Body of pancreas (tissue), 4 donors: ENCODE data around the gene ZNF385D. TPM values are rescaled to one million over a fixed set of nuclear protein-coding genes. Genes with fewer than 3 reads are reported as not detected.

Source experiments
- ATAC-seq: fragments of 150-250 bp; one replicate; pipeline ENCODE4 v1.9.1; 2016
- DNase-seq, 4 donors: peaks; one replicate each; pipeline ENCODE4 v3.0.0-alpha.2; 2019
- H3K27ac ChIP-seq, 4 donors: fragments of 200-600 bp; sonication (generic); 1 replicate in 3 of 4; 2 replicates in 1 of 4; pipeline versions ENCODE4 v1.5.1 to v1.6.1; 2016 to 2019; ENCODE audit warnings: mild to moderate bottlenecking in 1 of 4, mixed read lengths in 1 of 4, moderate library complexity in 1 of 4
- H3K27me3 ChIP-seq, 2 donors: fragments of 200-600 bp; sonication (generic); one replicate each; pipeline ENCODE4 v1.6.0; 2016; ENCODE audit warnings: mild to moderate bottlenecking in 1 of 2
- H3K36me3 ChIP-seq, 2 donors: fragments of 200-600 bp; sonication (generic); replicated peaks in 1 of 2; 2 replicates each; pipeline ENCODE4 v1.5.1; 2016; ENCODE audit warnings: low read depth in 2 of 2; ENCODE audit not compliant: insufficient read depth in 1 of 2
- H3K4me1 ChIP-seq: fragments of 200-600 bp; sonication (generic); one replicate; pipeline ENCODE4 v1.6.0; 2016
- H3K4me3 ChIP-seq, 2 donors: fragments of 200-600 bp; sonication (generic); 1 replicate in 1 of 2; 2 replicates in 1 of 2; pipeline ENCODE4 v1.5.1; 2016 to 2019
- H3K9me3 ChIP-seq, 3 donors: fragments of 200-600 bp; sonication (generic); 1 replicate in 2 of 3; 2 replicates in 1 of 3; pipeline ENCODE4 v1.5.1; 2016
- POLR2A ChIP-seq, 3 donors: fragments of 450-650 bp; IDR thresholded peaks; one replicate each; pipeline ENCODE4 v1.6.1; 2016; ENCODE audit warnings: antibody characterized with exemption in 3 of 3, mild to moderate bottlenecking in 2 of 3
- WGBS, 2 donors: methylation state at CpG; one replicate each; pipeline ENCODE4 v1.1.5; 2017; 5-methylcytosine and 5-hydroxymethylcytosine counted together
- intact Hi-C: fragments of 100-400 bp; cut with DNase I; formaldehyde crosslinking; loops from one replicate; pipeline ENCODE4 v1.15.1; 2023
- total RNA-seq, 2 donors: library from RNA; depleted of rRNA; stranded (reverse); fragments of >200 nt; gene quantifications; one replicate each; pipeline ENCODE4 v1.1.0, GENCODE V29; 2016
- TF ChIP-seq, protein P1 (sequence below), 7 experiments: fragments of 450-650 bp in 4 of 7; fragments of 200-600 bp in 3 of 7; sonication (generic) in 3 of 7; IDR thresholded peaks; one replicate each; pipeline ENCODE4 v1.5.1; 2016 to 2019; ENCODE audit warnings: antibody characterized with exemption in 7 of 7

The ZNF385D gene
- total RNA-seq, 2 donors from 2014 or later = 3.9 to 5.9 TPM

DNA sequence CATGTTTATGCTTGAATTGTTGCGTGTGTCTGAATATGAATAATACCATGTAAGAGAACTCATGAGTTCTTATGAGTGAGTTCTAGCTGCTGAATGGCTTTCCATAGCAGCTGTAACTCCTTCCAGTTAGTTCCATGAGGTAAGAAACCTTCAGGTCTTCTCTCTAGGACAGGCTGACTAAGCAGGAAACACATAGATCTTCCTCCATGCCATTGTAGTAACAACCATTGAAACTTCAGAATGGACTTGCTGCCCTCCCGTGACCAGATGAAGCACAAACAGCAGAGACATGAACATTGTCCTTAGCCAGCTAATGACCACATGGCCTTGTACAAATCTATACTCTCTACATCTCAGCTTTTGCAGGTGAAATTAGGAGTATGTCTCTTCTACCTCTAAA is 200.0 kb downstream of the ZNF385D start:
- no peak for ATAC-seq
- intact Hi-C loops = no loop called here
- no peak overlapping the region for H3K27ac ChIP-seq
- H3K27me3 ChIP-seq = no peaks in the 10 kb centered on the region
- DNase-seq = no peak
- no peaks in the 10 kb centered on the region for H3K36me3 ChIP-seq
- 83 to 88% methylated on average over 2 of the region's 2 CpGs for WGBS, 2 donors
- H3K4me1 ChIP-seq = no peaks in the 10 kb centered on the region
- H3K4me3 ChIP-seq = no peak overlapping the region
- no peak for TF ChIP-seq POLR2A (IDR thresholded peaks at IDR 0.05)
- TF ChIP-seq, protein P1, sequence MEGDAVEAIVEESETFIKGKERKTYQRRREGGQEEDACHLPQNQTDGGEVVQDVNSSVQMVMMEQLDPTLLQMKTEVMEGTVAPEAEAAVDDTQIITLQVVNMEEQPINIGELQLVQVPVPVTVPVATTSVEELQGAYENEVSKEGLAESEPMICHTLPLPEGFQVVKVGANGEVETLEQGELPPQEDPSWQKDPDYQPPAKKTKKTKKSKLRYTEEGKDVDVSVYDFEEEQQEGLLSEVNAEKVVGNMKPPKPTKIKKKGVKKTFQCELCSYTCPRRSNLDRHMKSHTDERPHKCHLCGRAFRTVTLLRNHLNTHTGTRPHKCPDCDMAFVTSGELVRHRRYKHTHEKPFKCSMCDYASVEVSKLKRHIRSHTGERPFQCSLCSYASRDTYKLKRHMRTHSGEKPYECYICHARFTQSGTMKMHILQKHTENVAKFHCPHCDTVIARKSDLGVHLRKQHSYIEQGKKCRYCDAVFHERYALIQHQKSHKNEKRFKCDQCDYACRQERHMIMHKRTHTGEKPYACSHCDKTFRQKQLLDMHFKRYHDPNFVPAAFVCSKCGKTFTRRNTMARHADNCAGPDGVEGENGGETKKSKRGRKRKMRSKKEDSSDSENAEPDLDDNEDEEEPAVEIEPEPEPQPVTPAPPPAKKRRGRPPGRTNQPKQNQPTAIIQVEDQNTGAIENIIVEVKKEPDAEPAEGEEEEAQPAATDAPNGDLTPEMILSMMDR (IDR thresholded peaks at IDR 0.05) = no peak
- no peaks in the 10 kb centered on the region for H3K9me3 ChIP-seq

DNA sequence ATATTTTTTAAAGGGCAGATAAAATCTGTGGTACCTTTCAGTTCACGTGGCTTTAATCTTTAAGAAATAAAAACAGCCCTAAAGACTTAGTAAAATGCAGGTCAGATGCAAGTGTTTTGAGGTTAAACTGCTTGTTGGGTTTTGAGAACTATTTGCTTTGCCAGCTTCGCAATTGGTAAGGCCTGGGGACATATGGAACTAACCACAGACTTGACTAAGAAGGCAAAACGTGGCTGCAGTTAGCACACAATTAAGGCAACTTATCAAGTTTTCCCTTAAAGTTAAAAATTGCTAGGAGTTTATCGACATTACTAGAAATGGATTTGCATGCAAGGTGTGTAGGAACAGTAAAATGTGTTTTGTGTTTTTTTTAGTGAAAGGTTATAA is 206.9 kb downstream of the ZNF385D start:
- DNase-seq (no peak), ATAC-seq (no peak)
- H3K27me3 ChIP-seq = no peaks in the 10 kb centered on the region
- intact Hi-C loops = no loop called here
- WGBS, 2 donors = 33 to 37% methylated on average over 4 of the region's 4 CpGs
- no peak for TF ChIP-seq POLR2A (IDR thresholded peaks at IDR 0.05)
- TF ChIP-seq, protein P1 (IDR thresholded peaks at IDR 0.05) = no peak
- no peaks in the 10 kb centered on the region for H3K9me3 ChIP-seq
- no peaks in the 10 kb centered on the region for H3K36me3 ChIP-seq
- no peak overlapping the region for H3K4me3 ChIP-seq
- H3K27ac ChIP-seq = no peak overlapping the region
- H3K4me1 ChIP-seq = no peaks in the 10 kb centered on the region

DNA sequence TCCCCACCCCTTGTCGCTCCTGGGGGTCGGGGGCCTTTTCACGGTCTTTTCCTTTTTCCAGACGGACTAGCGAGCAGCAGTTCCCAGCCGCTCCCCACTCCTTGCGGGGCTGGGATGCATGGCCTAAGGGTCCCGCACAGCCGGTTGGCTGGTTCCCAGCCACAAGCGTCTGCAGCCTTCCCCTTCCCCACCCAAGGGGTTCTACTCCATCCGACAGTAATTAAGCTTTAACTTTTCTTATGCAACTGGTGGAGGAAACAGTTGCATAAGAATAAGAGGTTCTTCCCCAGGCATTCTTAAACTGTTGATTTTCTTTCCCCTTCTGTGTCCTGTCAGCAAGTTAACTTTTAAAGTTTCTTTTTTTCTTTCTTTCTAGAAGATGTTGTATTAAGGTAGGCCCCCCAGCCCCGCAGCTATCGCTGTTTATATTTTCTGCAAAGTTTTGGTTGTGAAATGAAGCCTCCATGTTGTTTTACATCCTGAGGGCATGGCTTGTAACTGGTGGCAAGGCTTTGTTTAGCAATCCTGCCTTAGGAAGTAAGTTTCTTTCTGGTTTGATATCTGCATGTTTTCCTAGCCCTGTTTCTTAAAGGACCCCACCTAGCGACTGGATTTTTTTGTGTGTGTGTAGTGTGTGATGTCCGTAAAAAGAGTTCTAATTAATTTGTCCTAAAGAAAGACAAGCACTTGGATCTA is 207.5 kb downstream of the ZNF385D start:
- Histone ChIP-seq H3K36me3 (no peaks in the 10 kb centered on the region), H3K27me3 (no peaks in the 10 kb centered on the region), H3K4me3 (no peak overlapping the region), H3K27ac (no peak overlapping the region), H3K4me1 (no peaks in the 10 kb centered on the region), H3K9me3 (no peaks in the 10 kb centered on the region)
- TF ChIP-seq, protein P1 (IDR thresholded peaks at IDR 0.05) = no peak
- TF ChIP-seq POLR2A (IDR thresholded peaks at IDR 0.05) = no peak
- ATAC-seq (no peak), DNase-seq (no peak)
- intact Hi-C loops = no loop called here
- WGBS, 2 donors = 63 to 66% methylated on average over 15 of the region's 15 CpGs

DNA sequence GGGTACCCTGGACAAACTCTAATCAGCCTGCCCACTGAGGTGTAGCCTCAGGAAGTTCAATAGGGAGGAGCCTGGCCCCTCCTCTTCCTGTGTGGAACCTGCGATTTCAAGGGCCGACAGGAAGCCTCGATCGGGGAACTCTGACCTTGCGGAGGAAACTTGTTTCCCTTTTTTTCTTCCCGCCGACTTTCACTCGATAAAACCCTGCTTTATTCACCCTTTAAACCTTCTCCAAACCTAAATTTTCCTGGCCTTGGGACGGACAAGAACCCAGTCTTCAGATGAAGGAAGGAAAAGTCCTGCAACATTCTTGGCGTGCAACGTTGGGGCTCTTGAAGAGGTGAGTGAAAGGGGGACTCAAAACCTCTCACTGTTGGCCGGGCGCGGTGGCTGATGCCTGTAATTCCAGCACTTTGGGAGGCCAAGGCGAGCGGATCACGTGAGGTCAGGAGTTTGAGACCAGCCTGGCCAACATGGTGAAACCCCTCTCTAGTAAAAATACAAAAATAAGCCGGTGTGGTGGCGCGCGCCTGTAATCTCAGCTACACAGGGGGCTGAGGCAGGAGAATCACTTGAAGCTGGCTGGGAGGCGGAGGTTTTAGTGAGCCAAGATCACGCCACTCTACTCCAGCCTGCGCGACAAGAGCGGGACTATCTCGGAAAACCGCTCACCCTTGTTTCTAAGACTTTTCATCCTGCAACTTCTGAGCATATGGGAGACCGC is 208.2 kb downstream of the ZNF385D start:
- WGBS, 2 donors = 75 to 82% methylated on average over 29 of the region's 29 CpGs
- Histone ChIP-seq H3K27ac (no peak overlapping the region), H3K4me3 (no peak overlapping the region), H3K4me1 (no peaks in the 10 kb centered on the region), H3K27me3 (no peaks in the 10 kb centered on the region), H3K36me3 (no peaks in the 10 kb centered on the region), H3K9me3 (no peaks in the 10 kb centered on the region)
- TF ChIP-seq POLR2A (IDR thresholded peaks at IDR 0.05) = no peak
- DNase-seq = no peak
- intact Hi-C loops = no loop called here
- ATAC-seq = no peak

DNA sequence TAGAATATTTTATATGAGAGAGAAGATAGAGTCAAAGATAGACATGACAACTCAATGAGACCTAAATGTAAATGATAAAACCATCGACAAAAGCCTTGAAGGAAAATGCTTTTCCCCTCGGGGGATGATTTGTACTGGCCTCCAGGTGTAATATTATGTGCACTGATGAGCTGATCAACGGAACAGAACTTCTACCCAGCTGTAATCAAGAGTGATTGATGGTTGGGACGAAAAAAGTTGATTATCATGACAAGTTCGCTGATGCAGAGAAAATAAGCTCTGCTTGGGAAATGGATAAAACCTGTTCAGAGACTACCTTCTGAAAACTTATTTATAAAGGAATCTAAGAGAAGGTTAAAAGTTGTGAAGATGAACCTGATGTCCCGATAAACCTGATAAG is 210.7 kb downstream of the ZNF385D start:
- intact Hi-C loops = no loop called here
- no peaks in the 10 kb centered on the region for H3K27me3 ChIP-seq
- H3K4me3 ChIP-seq = no peak overlapping the region
- H3K9me3 ChIP-seq = no peaks in the 10 kb centered on the region
- H3K4me1 ChIP-seq = no peaks in the 10 kb centered on the region
- DNase-seq (no peak), ATAC-seq (no peak)
- H3K27ac ChIP-seq = no peak overlapping the region
- H3K36me3 ChIP-seq = no peaks in the 10 kb centered on the region
- TF ChIP-seq, protein P1 (IDR thresholded peaks at IDR 0.05) = no peak
- no peak for TF ChIP-seq POLR2A (IDR thresholded peaks at IDR 0.05)
- 55 to 59% methylated on average over 6 of the region's 6 CpGs for WGBS, 2 donors
